SK-N-SH treated with all-trans-retinoic acid at 6 μM for 48 hours (cell line): ENCODE results near the gene SHCBP1L.

Experiments used
- ESRRG ChIP-seq: fragments of 250-450 bp; sonication (Bioruptor Pico); IDR thresholded peaks from 2 replicates; pipeline ENCODE4 v1.6.1; 2021; ENCODE audit warnings: mild to moderate bottlenecking
- ISL1 ChIP-seq: fragments of 250-450 bp; sonication (Bioruptor Pico); IDR thresholded peaks from 2 replicates; pipeline ENCODE4 v2.1.2; 2022; ENCODE audit warnings: mild to moderate bottlenecking, moderate library complexity
- TSHZ2 ChIP-seq: fragments of 250-450 bp; sonication (Bioruptor Pico); IDR thresholded peaks from 2 replicates; pipeline ENCODE4 v1.5.0; 2020; ENCODE audit warnings: mild to moderate bottlenecking, moderate library complexity
- ZFP3 ChIP-seq: fragments of 250-450 bp; sonication (Bioruptor Pico); IDR thresholded peaks from 2 replicates; pipeline ENCODE4 v1.5.0; 2020; ENCODE audit warnings: mild to moderate bottlenecking, moderate library complexity
- ZFP30 ChIP-seq: fragments of 450-650 bp; formaldehyde crosslinking; IDR thresholded peaks from 2 replicates; pipeline ENCODE4 v1.5.0; 2022; ENCODE audit warnings: mild to moderate bottlenecking, moderate library complexity
- ZNF8 ChIP-seq: fragments of 450-650 bp; formaldehyde crosslinking; IDR thresholded peaks from 2 replicates; pipeline ENCODE4 v1.5.0; 2020; ENCODE audit warnings: mild to moderate bottlenecking, moderate library complexity
- TF ChIP-seq, protein P1 (sequence below): fragments of 250-450 bp; sonication (Bioruptor Pico); IDR thresholded peaks from 2 replicates; pipeline ENCODE4 v1.8.0; 2020; ENCODE audit warnings: mild to moderate bottlenecking, moderate library complexity, borderline replicate concordance
- TF ChIP-seq, protein P2 (sequence below): fragments of 250-450 bp; sonication (Bioruptor Pico); IDR thresholded peaks from 2 replicates; pipeline ENCODE4 v1.5.1; 2021; ENCODE audit warnings: mild to moderate bottlenecking, moderate library complexity

GRCh38 chr1:183000167-183000962, 47.4 kb upstream of the SHCBP1L start:
- TF ChIP-seq ZFP3 (CRISPR knock-in tag) (no peak), ZNF8 (no peak), ZFP30 (CRISPR knock-in tag) (no peak), ESRRG (CRISPR knock-in tag) (no peak), ISL1 (no peak), TSHZ2 (CRISPR knock-in tag) (no peak)
- TF ChIP-seq, protein P1, sequence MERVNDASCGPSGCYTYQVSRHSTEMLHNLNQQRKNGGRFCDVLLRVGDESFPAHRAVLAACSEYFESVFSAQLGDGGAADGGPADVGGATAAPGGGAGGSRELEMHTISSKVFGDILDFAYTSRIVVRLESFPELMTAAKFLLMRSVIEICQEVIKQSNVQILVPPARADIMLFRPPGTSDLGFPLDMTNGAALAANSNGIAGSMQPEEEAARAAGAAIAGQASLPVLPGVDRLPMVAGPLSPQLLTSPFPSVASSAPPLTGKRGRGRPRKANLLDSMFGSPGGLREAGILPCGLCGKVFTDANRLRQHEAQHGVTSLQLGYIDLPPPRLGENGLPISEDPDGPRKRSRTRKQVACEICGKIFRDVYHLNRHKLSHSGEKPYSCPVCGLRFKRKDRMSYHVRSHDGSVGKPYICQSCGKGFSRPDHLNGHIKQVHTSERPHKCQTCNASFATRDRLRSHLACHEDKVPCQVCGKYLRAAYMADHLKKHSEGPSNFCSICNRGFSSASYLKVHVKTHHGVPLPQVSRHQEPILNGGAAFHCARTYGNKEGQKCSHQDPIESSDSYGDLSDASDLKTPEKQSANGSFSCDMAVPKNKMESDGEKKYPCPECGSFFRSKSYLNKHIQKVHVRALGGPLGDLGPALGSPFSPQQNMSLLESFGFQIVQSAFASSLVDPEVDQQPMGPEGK (CRISPR knock-in tag), result no peak
- TF ChIP-seq, protein P2, sequence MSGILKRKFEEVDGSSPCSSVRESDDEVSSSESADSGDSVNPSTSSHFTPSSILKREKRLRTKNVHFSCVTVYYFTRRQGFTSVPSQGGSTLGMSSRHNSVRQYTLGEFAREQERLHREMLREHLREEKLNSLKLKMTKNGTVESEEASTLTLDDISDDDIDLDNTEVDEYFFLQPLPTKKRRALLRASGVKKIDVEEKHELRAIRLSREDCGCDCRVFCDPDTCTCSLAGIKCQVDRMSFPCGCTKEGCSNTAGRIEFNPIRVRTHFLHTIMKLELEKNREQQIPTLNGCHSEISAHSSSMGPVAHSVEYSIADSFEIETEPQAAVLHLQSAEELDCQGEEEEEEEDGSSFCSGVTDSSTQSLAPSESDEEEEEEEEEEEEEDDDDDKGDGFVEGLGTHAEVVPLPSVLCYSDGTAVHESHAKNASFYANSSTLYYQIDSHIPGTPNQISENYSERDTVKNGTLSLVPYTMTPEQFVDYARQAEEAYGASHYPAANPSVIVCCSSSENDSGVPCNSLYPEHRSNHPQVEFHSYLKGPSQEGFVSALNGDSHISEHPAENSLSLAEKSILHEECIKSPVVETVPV (CRISPR knock-in tag), result no peak
